KMS-11 (cell line): ENCODE results near the gene MAGOH.

Source experiments
- H2AFZ ChIP-seq: fragments of 200-600 bp; sonication (generic); 2 replicates; pipeline ENCODE4 v1.6.1; 2016; ENCODE audit warnings: antibody characterized with exemption, mixed run types, low read depth
- H3K27ac ChIP-seq: fragments of 200-600 bp; sonication (generic); 2 replicates; pipeline ENCODE4 v1.6.1; 2016; ENCODE audit warnings: mild to moderate bottlenecking, mixed run types
- H3K27me3 ChIP-seq: fragments of 200-600 bp; sonication (generic); 2 replicates; pipeline ENCODE4 v1.6.1; 2017; ENCODE audit warnings: mild to moderate bottlenecking, low read depth, mixed run types, moderate library complexity; ENCODE audit not compliant: insufficient read depth
- H3K36me3 ChIP-seq: fragments of 200-600 bp; sonication (generic); 2 replicates; pipeline ENCODE4 v1.6.1; 2017; ENCODE audit warnings: mild to moderate bottlenecking, mixed run types; ENCODE audit not compliant: insufficient read depth
- H3K4me1 ChIP-seq: fragments of 200-600 bp; sonication (generic); 2 replicates; pipeline ENCODE4 v1.6.1; 2016; ENCODE audit warnings: mild to moderate bottlenecking, low read depth, mixed run types; ENCODE audit not compliant: poor library complexity, severe bottlenecking
- H3K4me2 ChIP-seq: fragments of 200-600 bp; sonication (generic); 2 replicates; pipeline ENCODE4 v1.7.0; 2016; ENCODE audit warnings: mild to moderate bottlenecking, mixed run types
- H3K4me3 ChIP-seq: fragments of 200-600 bp; sonication (generic); IDR thresholded peaks from 2 replicates; pipeline ENCODE4 v1.6.1; 2017; ENCODE audit warnings: low read depth, low read length, mixed read lengths; ENCODE audit not compliant: insufficient read depth
- H3K79me2 ChIP-seq: fragments of 200-600 bp; sonication (generic); 2 replicates; pipeline ENCODE4 v1.6.1; 2016; ENCODE audit warnings: low read depth, mixed run types; ENCODE audit not compliant: insufficient read depth
- H3K9ac ChIP-seq: fragments of 200-600 bp; sonication (generic); 2 replicates; pipeline ENCODE4 v1.6.1; 2016; ENCODE audit warnings: mild to moderate bottlenecking, mixed run types
- H4K20me1 ChIP-seq: fragments of 200-600 bp; sonication (generic); 2 replicates; pipeline ENCODE4 v1.6.1; 2016; ENCODE audit warnings: mild to moderate bottlenecking, mixed run types; ENCODE audit not compliant: insufficient read depth
- CTCF ChIP-seq: fragments of 200-600 bp; sonication (generic); conservative IDR thresholded peaks from 2 replicates; pipeline ENCODE4 v1.6.1; 2017; ENCODE audit warnings: low read depth, mild to moderate bottlenecking, antibody characterized with exemption, low read length, moderate library complexity, mixed read lengths

MAGOH gene

DNA sequence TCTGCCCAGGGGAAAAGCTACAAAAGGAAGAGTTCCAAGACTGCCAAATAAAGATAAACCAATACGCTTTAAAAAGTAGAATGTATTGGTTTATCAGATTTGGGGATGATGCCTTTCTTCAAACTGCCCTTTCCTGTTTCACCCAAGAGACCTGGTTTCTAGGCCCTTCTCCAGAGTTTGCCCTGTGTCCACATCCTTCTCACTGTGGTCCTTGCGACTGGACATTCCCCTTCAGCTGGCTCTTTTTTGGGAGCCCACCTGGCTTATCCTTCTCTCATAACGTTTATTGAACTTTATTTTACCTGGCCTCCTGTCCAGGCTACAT is 17.4 kb downstream of the MAGOH start:
- Histone ChIP-seq H3K27me3 (no peaks in the 10 kb centered on the region), H3K4me1 (peaks cover 14% of the 10 kb centered on the region), H3K4me2 (peak overlapping the region; percentile 61), H3K4me3 (peak overlapping the region; percentile 88), H3K27ac (peak overlapping the region; percentile 65; the same call in 1 of the 2 replicates), H3K36me3 (no peaks in the 10 kb centered on the region), H3K79me2 (peaks cover 5% of the 10 kb centered on the region; the same call in 1 of the 2 replicates), H4K20me1 (no peaks in the 10 kb centered on the region), H3K9ac (peak overlapping the region; percentile 71; the same call in 1 of the 2 replicates), H2AFZ (peak overlapping the region; percentile 90)
- TF ChIP-seq CTCF: no peak

GRCh38 chr1:53220171-53220961 is 18.0 kb downstream of the MAGOH start, which contains the start of gene CZIB:
CZIB (minus strand) TSS chr1:53220634; CDS start chr1:53220575, 59 bp downstream.
- H3K79me2 ChIP-seq: peaks cover 5% of the 10 kb centered on the region; the same call in 1 of the 2 replicates
- peaks cover 14% of the 10 kb centered on the region for H3K4me1 ChIP-seq
- no peaks in the 10 kb centered on the region for H3K36me3 ChIP-seq
- H3K27ac ChIP-seq: peak within 1 kb of the TSS; percentile 65
- peak within 1 kb of the TSS; percentile 61 for H3K4me2 ChIP-seq
- H3K27me3 ChIP-seq: no peaks in the 10 kb centered on the region
- peak within 1 kb of the TSS; percentile 88 for H3K4me3 ChIP-seq
- no peak for TF ChIP-seq CTCF
- H3K9ac ChIP-seq: peak within 1 kb of the TSS; percentile 71
- H4K20me1 ChIP-seq: no peaks in the 10 kb centered on the region
- H2AFZ ChIP-seq: peak within 1 kb of the TSS; percentile 90

DNA sequence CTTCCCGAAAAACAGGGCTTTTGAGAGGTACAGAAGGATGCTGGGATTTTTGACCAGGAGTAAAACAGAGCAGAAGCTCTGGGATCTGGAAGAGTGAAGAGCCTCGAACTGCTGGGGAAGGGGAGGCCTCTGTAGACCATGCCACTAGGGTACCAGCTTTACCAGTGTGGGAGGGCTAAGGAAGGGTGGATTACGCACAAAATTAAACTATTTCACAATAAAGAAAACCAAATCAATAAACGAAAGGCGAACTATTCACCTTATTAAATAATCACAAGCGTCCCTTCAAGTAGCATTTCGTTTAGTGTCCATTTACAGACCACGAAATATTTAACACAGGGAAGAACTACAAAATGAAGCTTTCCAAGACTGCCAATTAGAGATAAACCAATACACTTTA is 18.6 kb downstream of the MAGOH start:
- Histone ChIP-seq H3K9ac (peak overlapping the region; percentile 71), H3K79me2 (peaks cover 5% of the 10 kb centered on the region; the same call in 1 of the 2 replicates), H3K36me3 (no peaks in the 10 kb centered on the region), H2AFZ (peak overlapping the region; percentile 90), H3K27me3 (no peaks in the 10 kb centered on the region), H4K20me1 (no peaks in the 10 kb centered on the region), H3K4me2 (peak overlapping the region; percentile 61), H3K4me3 (no peak overlapping the region), H3K4me1 (peaks cover 14% of the 10 kb centered on the region), H3K27ac (peak overlapping the region; percentile 65; the same call in 1 of the 2 replicates)
- TF ChIP-seq CTCF: no peak

GRCh38 chr1:53218201-53218600 is 20.1 kb downstream of the MAGOH start:
- Histone ChIP-seq H3K4me2 (no peak overlapping the region), H3K9ac (no peak overlapping the region), H3K36me3 (no peaks in the 10 kb centered on the region), H3K27me3 (no peaks in the 10 kb centered on the region), H3K4me3 (no peak overlapping the region), H2AFZ (no peak overlapping the region), H4K20me1 (no peaks in the 10 kb centered on the region), H3K27ac (no peak overlapping the region), H3K4me1 (peaks cover 14% of the 10 kb centered on the region), H3K79me2 (peaks cover 5% of the 10 kb centered on the region; the same call in 1 of the 2 replicates)
- TF ChIP-seq CTCF: no peak
